MCF 10A (cell line): ENCODE results near the gene STAM. TPM values are rescaled to one million over a fixed set of nuclear protein-coding genes. Genes with fewer than 3 reads are reported as not detected.

Experiments
- BruUV-seq: library from RNA; stranded (reverse); fragments of 400-500 nt; replicated peaks from 2 replicates; lab custom pipeline; 2021; lab: Mats Ljungman, UMichigan
- CTCF ChIA-PET: fragments of 300-600 bp; sonication (Branson Sonifier 250); formaldehyde crosslinking; extraction: SDS; loops from one replicate; lab custom pipeline; 2021; ENCODE audit warnings: antibody characterized with exemption, inconsistent platforms; lab: Yijun Ruan, JAX
- POLR2A ChIA-PET: fragments of 300-600, 350-650 bp; sonication (Branson Sonifier 250); formaldehyde crosslinking; extraction: SDS; loops from one replicate; lab custom pipeline; 2020; ENCODE audit warnings: antibody characterized with exemption, inconsistent platforms; lab: Yijun Ruan, JAX
- DNase-seq: peaks from one replicate; pipeline ENCODE4 v3.0.0-alpha.2; 2018; ENCODE audit not compliant: unreplicated experiment
- H3K27ac Mint-ChIP-seq: one replicate; pipeline ENCODE4 v1.8.0; 2022; ENCODE audit warnings: mild to moderate bottlenecking, low read depth, mixed read lengths; ENCODE audit not compliant: unreplicated experiment
- H3K27me3 Mint-ChIP-seq: one replicate; pipeline ENCODE4 v1.8.0; 2022; ENCODE audit warnings: mixed read lengths; ENCODE audit not compliant: insufficient read depth, unreplicated experiment
- H3K36me3 Mint-ChIP-seq: one replicate; pipeline ENCODE4 v1.8.0; 2022; ENCODE audit warnings: mild to moderate bottlenecking, moderate library complexity, mixed read lengths; ENCODE audit not compliant: insufficient read depth, unreplicated experiment
- H3K4me1 Mint-ChIP-seq: one replicate; pipeline ENCODE4 v1.8.0; 2022; ENCODE audit warnings: mixed read lengths; ENCODE audit not compliant: insufficient read depth, unreplicated experiment
- H3K4me3 Mint-ChIP-seq: one replicate; pipeline ENCODE4 v1.8.0; 2022; ENCODE audit warnings: mild to moderate bottlenecking, moderate library complexity, mixed read lengths; ENCODE audit not compliant: unreplicated experiment
- H3K9me3 Mint-ChIP-seq: one replicate; pipeline ENCODE4 v1.8.0; 2022; ENCODE audit warnings: mixed read lengths; ENCODE audit not compliant: unreplicated experiment
- intact Hi-C: fragments of 100-400 bp; cut with micrococcal nuclease; formaldehyde crosslinking; loops from 2 replicates; pipeline ENCODE4 v1.14.1; 2022
- total RNA-seq: library from RNA; stranded (reverse); gene quantifications from 2 replicates; pipeline ENCODE4 v1.2.3, GENCODE V29; 2022
- TF ChIP-seq, protein P1 (sequence below): fragments of 200-600 bp; IDR thresholded peaks from one replicate; pipeline ENCODE4 v1.8.0; 2022; ENCODE audit warnings: antibody characterized with exemption, mild to moderate bottlenecking; ENCODE audit not compliant: unreplicated experiment

STAM gene
- total RNA-seq, 1 experiment from 2014 or later, result 35.4 TPM

DNA sequence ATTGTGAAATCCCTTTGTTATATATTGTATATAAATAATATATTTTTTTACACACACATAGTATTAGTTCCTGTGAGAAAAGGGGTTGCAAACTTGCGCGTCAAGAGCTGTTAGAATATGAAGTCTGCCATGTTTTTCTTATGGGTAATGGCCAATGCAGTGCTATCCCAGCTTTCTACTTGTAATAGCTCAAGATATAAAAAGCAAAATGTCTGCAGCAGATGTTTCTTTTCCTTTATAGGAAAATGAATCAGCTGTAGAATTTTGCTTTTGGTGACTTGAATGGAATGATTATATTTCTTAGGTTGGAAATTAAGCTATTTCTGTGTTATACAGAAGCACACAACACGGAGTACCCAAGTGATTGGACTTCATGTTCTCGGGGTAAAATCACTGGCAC lies 54.7 kb downstream of the STAM start:
- no peak for DNase-seq
- CTCF ChIA-PET, result interaction anchor here (0.6 to 0.9 kb wide), 3 partner anchors 35 to 636 kb away, joined by 3 read pairs; no protein-coding TSS in a partner anchor
- intact Hi-C loops, result no loop called here
- Mint-ChIP-seq H3K4me3 (no peak overlapping the region), H3K4me1 (no peaks in the 10 kb centered on the region), H3K9me3 (no peaks in the 10 kb centered on the region), H3K27me3 (no peaks in the 10 kb centered on the region), H3K36me3 (peaks cover 62% of the 10 kb centered on the region), H3K27ac (no peak overlapping the region)
- TF ChIP-seq, protein P1, sequence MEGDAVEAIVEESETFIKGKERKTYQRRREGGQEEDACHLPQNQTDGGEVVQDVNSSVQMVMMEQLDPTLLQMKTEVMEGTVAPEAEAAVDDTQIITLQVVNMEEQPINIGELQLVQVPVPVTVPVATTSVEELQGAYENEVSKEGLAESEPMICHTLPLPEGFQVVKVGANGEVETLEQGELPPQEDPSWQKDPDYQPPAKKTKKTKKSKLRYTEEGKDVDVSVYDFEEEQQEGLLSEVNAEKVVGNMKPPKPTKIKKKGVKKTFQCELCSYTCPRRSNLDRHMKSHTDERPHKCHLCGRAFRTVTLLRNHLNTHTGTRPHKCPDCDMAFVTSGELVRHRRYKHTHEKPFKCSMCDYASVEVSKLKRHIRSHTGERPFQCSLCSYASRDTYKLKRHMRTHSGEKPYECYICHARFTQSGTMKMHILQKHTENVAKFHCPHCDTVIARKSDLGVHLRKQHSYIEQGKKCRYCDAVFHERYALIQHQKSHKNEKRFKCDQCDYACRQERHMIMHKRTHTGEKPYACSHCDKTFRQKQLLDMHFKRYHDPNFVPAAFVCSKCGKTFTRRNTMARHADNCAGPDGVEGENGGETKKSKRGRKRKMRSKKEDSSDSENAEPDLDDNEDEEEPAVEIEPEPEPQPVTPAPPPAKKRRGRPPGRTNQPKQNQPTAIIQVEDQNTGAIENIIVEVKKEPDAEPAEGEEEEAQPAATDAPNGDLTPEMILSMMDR, result no peak
- BruUV-seq, result no TSS peak
- POLR2A ChIA-PET, result interaction anchor here (0.7 to 1.3 kb wide), 3 partner anchors 10 to 151 kb away, joined by 3 read pairs; no protein-coding TSS in a partner anchor

DNA sequence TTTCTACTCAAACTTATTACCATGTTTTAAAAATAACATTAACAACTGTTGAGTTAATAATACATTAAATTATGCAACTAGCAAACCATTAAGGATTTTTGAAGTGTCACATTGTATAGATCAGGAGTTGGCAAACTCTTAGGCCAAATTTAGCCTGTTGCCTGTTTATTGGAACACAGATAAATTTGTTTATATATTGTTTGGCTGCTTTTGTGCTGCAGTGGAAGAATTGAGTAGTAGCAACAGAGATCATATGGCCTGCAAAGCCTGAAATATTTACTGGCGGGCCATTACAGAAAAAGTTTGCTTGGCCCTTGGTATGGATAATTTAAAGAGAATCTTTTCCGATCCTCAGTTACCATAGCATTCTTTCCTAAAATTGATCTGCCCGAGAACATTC lies 57.4 kb downstream of the STAM start:
- Mint-ChIP-seq H3K27ac (no peak overlapping the region), H3K4me1 (no peaks in the 10 kb centered on the region), H3K36me3 (peaks cover 61% of the 10 kb centered on the region), H3K27me3 (no peaks in the 10 kb centered on the region), H3K4me3 (no peak overlapping the region), H3K9me3 (no peaks in the 10 kb centered on the region)
- DNase-seq, result no peak
- ChIA-PET CTCF (no interaction called here), POLR2A (interaction anchor here (0.6 kb wide), 1 partner anchor 427 kb away, joined by 3 read pairs; no protein-coding TSS in a partner anchor)
- no TSS peak for BruUV-seq
- TF ChIP-seq, protein P1, result no peak
- intact Hi-C loops, result no loop called here

DNA sequence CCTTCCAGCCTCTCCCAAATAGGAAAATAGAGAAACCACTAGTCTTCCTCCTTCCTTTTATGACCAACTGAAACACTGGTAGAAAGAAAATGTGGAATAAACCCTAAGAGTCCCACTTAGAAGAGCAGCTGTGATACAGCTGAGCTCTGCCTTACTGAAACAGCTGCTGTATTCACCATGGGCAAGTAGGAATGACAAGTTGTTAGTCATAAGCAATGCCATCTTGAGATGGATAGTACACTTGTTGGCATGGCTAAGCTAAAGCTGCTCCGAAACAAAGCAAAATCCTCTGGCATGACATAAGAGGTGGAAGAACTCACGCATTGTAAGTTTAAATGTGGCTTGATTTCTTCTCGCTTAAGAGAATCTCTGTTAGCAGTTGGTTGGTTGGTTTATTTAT lies 59.8 kb downstream of the STAM start:
- TF ChIP-seq, protein P1, result no peak
- Mint-ChIP-seq H3K27ac (no peak overlapping the region), H3K4me1 (no peaks in the 10 kb centered on the region), H3K36me3 (peaks cover 63% of the 10 kb centered on the region), H3K9me3 (no peaks in the 10 kb centered on the region), H3K27me3 (no peaks in the 10 kb centered on the region), H3K4me3 (no peak overlapping the region)
- BruUV-seq, result no TSS peak
- ChIA-PET CTCF (interaction anchor here (0.5 kb wide), 1 partner anchor 442 kb away, joined by 3 read pairs; no protein-coding TSS in a partner anchor), POLR2A (interaction anchor here (1.4 kb wide), 1 partner anchor 60 kb away, joined by 3 read pairs; no protein-coding TSS in a partner anchor)
- no peak for DNase-seq
- intact Hi-C loops, result no loop called here

DNA sequence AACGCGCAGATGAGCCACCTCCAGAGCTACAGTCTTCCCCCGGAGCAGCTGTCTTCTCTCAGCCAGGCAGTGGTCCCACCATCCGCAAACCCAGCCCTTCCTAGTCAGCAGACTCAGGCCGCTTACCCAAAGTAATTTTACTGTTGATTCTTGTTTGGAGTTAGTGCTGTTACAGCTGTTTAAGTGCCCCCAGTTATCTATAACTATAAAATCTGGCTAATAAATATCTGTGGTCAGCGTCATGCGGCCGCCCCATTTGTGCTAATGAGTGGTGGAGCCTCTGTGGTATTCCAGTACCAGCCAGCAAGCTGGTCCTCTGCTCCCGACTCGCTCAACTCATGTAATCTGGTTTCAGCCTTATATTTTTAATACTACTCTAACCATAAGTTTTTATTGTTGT lies 64.9 kb downstream of the STAM start:
- Mint-ChIP-seq H3K4me3 (no peak overlapping the region), H3K36me3 (peaks cover 73% of the 10 kb centered on the region), H3K4me1 (no peaks in the 10 kb centered on the region), H3K27me3 (no peaks in the 10 kb centered on the region), H3K9me3 (no peaks in the 10 kb centered on the region), H3K27ac (no peak overlapping the region)
- intact Hi-C loops, result no loop called here
- ChIA-PET POLR2A (interaction anchor here (1.1 kb wide), 1 partner anchor 65 kb away, joined by 4 read pairs; the partner anchor contains the start of gene STAM), CTCF (interaction anchor here (0.6 to 1.8 kb wide), 2 partner anchors 28 to 1362 kb away, joined by 5 to 6 read pairs; no protein-coding TSS in a partner anchor)
- no peak for DNase-seq
- no TSS peak for BruUV-seq
- TF ChIP-seq, protein P1, result no peak
